HEK293 (cell line): ENCODE results near the gene GSTM1.

Experiments used
- OVOL3 ChIP-seq: fragments of 450-650 bp; formaldehyde crosslinking; IDR thresholded peaks from 2 replicates; pipeline ENCODE4 v1.5.1; 2016; ENCODE audit warnings: missing biosample characterization, missing genetic modification characterization
- WT1 ChIP-seq: fragments of 450-650 bp; formaldehyde crosslinking; IDR thresholded peaks from 2 replicates; pipeline ENCODE4 v1.5.1; 2016; ENCODE audit warnings: missing biosample characterization, missing genetic modification characterization
- ZNF138 ChIP-seq: fragments of 450-650 bp; formaldehyde crosslinking; IDR thresholded peaks from 2 replicates; pipeline ENCODE4 v1.5.1; 2016; ENCODE audit warnings: missing biosample characterization, missing genetic modification characterization, borderline replicate concordance
- ZNF174 ChIP-seq: fragments of 450-650 bp; formaldehyde crosslinking; IDR thresholded peaks from 2 replicates; pipeline ENCODE4 v1.5.0; 2017; ENCODE audit warnings: missing biosample characterization, mild to moderate bottlenecking, missing genetic modification characterization
- ZNF48 ChIP-seq: fragments of 450-650 bp; formaldehyde crosslinking; IDR thresholded peaks from 2 replicates; pipeline ENCODE4 v1.5.1; 2016; ENCODE audit warnings: missing biosample characterization, missing genetic modification characterization
- ZNF548 ChIP-seq: fragments of 450-650 bp; formaldehyde crosslinking; IDR thresholded peaks from 2 replicates; pipeline ENCODE4 v1.5.1; 2016; ENCODE audit warnings: missing biosample characterization, missing genetic modification characterization
- ZNF645 ChIP-seq: fragments of 450-650 bp; formaldehyde crosslinking; IDR thresholded peaks from 2 replicates; pipeline ENCODE4; 2016; ENCODE audit warnings: missing biosample characterization, missing genetic modification characterization
- ZNF677 ChIP-seq: fragments of 450-650 bp; IDR thresholded peaks from 2 replicates; pipeline ENCODE4 v1.5.0; 2018; ENCODE audit warnings: missing biosample characterization, mild to moderate bottlenecking, missing genetic modification characterization, moderate library complexity
- TF ChIP-seq, protein P1 (sequence below): fragments of 450-650 bp; formaldehyde crosslinking; IDR thresholded peaks from 2 replicates; pipeline ENCODE4 v1.5.1; 2016; ENCODE audit warnings: missing biosample characterization, missing genetic modification characterization

GRCh38 chr1:109687641-109688499 is at the start of gene GSTM1:
- TF ChIP-seq ZNF677 (tag by site-specific recombination) (no peak), OVOL3 (tag by site-specific recombination) (no peak), ZNF548 (tag by site-specific recombination) (no peak), ZNF138 (tag by site-specific recombination) (no peak), ZNF174 (no peak), WT1 (tag by site-specific recombination) (no peak), ZNF645 (tag by site-specific recombination) (no peak), ZNF48 (no peak)
- TF ChIP-seq, protein P1, sequence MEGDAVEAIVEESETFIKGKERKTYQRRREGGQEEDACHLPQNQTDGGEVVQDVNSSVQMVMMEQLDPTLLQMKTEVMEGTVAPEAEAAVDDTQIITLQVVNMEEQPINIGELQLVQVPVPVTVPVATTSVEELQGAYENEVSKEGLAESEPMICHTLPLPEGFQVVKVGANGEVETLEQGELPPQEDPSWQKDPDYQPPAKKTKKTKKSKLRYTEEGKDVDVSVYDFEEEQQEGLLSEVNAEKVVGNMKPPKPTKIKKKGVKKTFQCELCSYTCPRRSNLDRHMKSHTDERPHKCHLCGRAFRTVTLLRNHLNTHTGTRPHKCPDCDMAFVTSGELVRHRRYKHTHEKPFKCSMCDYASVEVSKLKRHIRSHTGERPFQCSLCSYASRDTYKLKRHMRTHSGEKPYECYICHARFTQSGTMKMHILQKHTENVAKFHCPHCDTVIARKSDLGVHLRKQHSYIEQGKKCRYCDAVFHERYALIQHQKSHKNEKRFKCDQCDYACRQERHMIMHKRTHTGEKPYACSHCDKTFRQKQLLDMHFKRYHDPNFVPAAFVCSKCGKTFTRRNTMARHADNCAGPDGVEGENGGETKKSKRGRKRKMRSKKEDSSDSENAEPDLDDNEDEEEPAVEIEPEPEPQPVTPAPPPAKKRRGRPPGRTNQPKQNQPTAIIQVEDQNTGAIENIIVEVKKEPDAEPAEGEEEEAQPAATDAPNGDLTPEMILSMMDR (tag by site-specific recombination): no peak
